ENCODE measurements around the gene CLDN20. TPM values are rescaled to one million over a fixed set of nuclear protein-coding genes. Genes with fewer than 3 reads are reported as not detected.

The CLDN20 gene
- total RNA-seq, 1 donor from 2014 or later: not detected

- H3K36me3 Mint-ChIP-seq (ENCODE audit: low read depth): no peaks in the 10 kb centered on the region
- no peaks in the 10 kb centered on the region for H3K9me3 Mint-ChIP-seq
- no peak overlapping the region for H3K27ac Mint-ChIP-seq (ENCODE audit: unreplicated experiment)
- no peak overlapping the region for H3K4me3 Mint-ChIP-seq
- DNase-seq (ENCODE audit: low read depth, low spot score): no peak
- no peak for TF ChIP-seq CTCF (conservative IDR thresholded peaks at IDR 0.05)
- no peaks in the 10 kb centered on the region for H3K27me3 Mint-ChIP-seq (ENCODE audit: low read depth)
- H3K4me1 Mint-ChIP-seq: peaks cover 18% of the 10 kb centered on the region
Measured at GRCh38 chr6:155325700-155326516, 62.1 kb downstream of the CLDN20 start.

Other genes with a start within 250 kb of the CLDN20 start
- gene TFB1M, start 50.5 kb downstream of the CLDN20 start, total RNA-seq: 26.8 and 30.5 TPM in 2 replicates
- gene NOX3, start 191.8 kb downstream of the CLDN20 start, total RNA-seq: not detected in 2 replicates